Brain microvascular endothelial cell (primary cell): ENCODE data around the gene LMAN2.

ENCODE experiments used
- DNase-seq: peaks from one replicate; pipeline ENCODE4 v3.0.0-alpha.2; 2020
- H3K27ac ChIP-seq: fragments of 250-450 bp; sonication (Bioruptor Pico); 2 replicates; pipeline ENCODE4 v1.5.1; 2020; ENCODE audit warnings: mild to moderate bottlenecking, moderate library complexity
- H3K27me3 ChIP-seq: fragments of 250-450 bp; sonication (Bioruptor Pico); replicated peaks from 2 replicates; pipeline ENCODE4 v1.5.1; 2020; ENCODE audit warnings: mild to moderate bottlenecking
- H3K36me3 ChIP-seq: fragments of 250-450 bp; sonication (Bioruptor Pico); replicated peaks from 2 replicates; pipeline ENCODE4 v1.5.1; 2020; ENCODE audit warnings: mild to moderate bottlenecking
- H3K4me3 ChIP-seq: 2 replicates; pipeline ENCODE4 v1.5.1; 2011; ENCODE audit warnings: low read depth, mild to moderate bottlenecking, control low read depth, low read length, moderate library complexity
- CTCF ChIP-seq: IDR thresholded peaks from 2 replicates; pipeline ENCODE4 v1.5.1; 2011; ENCODE audit warnings: low read depth, mild to moderate bottlenecking, moderate library complexity, low read length, control low read depth, inconsistent platforms; ENCODE audit errors: missing control alignments
- in situ Hi-C: cut with HindIII; loops from 2 replicates; pipeline ENCODE4 v1.10.0; 2017; ENCODE audit warnings: low sequenced_read_pairs, low pct_ligation_motif_present

LMAN2 gene

GRCh38 chr5:177300951-177301350 is 50.5 kb downstream of the LMAN2 start:
- Histone ChIP-seq H3K4me3 (no peak overlapping the region), H3K27me3 (no peaks in the 10 kb centered on the region), H3K36me3 (peaks cover 21% of the 10 kb centered on the region), H3K27ac (no peak overlapping the region)
- in situ Hi-C loops = loop anchor here (25.0 kb wide), 1 partner anchor 136 kb away; the partner anchor contains the start of genes GRK6 and PRR7
- TF ChIP-seq CTCF = no peak
- DNase-seq = no peak

- Histone ChIP-seq H3K36me3 (peaks cover 21% of the 10 kb centered on the region), H3K4me3 (no peak overlapping the region), H3K27me3 (no peaks in the 10 kb centered on the region), H3K27ac (peak overlapping the region; percentile 23)
- peak; percentile 75 for DNase-seq
- in situ Hi-C loops = loop anchor here (25.0 kb wide), 1 partner anchor 137 kb away; the partner anchor contains the start of genes GRK6 and PRR7
- peak; percentile 59 for TF ChIP-seq CTCF
Observed at GRCh38 chr5:177300236-177300880, 51.1 kb downstream of the LMAN2 start.

- no peak overlapping the region for H3K4me3 ChIP-seq
- no peak for TF ChIP-seq CTCF
- H3K27ac ChIP-seq = no peak overlapping the region
- in situ Hi-C loops = loop anchor here (25.0 kb wide), 1 partner anchor 138 kb away; the partner anchor contains the start of genes GRK6 and PRR7
- H3K27me3 ChIP-seq = no peaks in the 10 kb centered on the region
- peaks cover 24% of the 10 kb centered on the region for H3K36me3 ChIP-seq
- no peak for DNase-seq
Observed at GRCh38 chr5:177299697-177300096, 51.8 kb downstream of the LMAN2 start.

- TF ChIP-seq CTCF = no peak
Observed at GRCh38 chr5:177297922-177298321, 53.5 kb downstream of the LMAN2 start.

GRCh38 chr5:177296581-177296980 is 54.9 kb downstream of the LMAN2 start:
- no peak overlapping the region for H3K4me3 ChIP-seq
- H3K27ac ChIP-seq = no peak overlapping the region
- no peak for DNase-seq
- no peaks in the 10 kb centered on the region for H3K27me3 ChIP-seq
- TF ChIP-seq CTCF = no peak
- peaks cover 41% of the 10 kb centered on the region for H3K36me3 ChIP-seq
- in situ Hi-C loops = no loop called here

More at GRCh38 chr5:177297922-177298321, 53.5 kb downstream of the LMAN2 start:
- no peak for DNase-seq
- no peak overlapping the region for H3K4me3 ChIP-seq
- H3K27me3 ChIP-seq = no peaks in the 10 kb centered on the region
- H3K27ac ChIP-seq = no peak overlapping the region
- in situ Hi-C loops = no loop called here
- peaks cover 35% of the 10 kb centered on the region for H3K36me3 ChIP-seq

GRCh38 chr5:177295924-177296323 is 55.5 kb downstream of the LMAN2 start:
- in situ Hi-C loops = no loop called here
- no peak overlapping the region for H3K27ac ChIP-seq

More at GRCh38 chr5:177295924-177296323, 55.5 kb downstream of the LMAN2 start:
- DNase-seq = no peak
- Histone ChIP-seq H3K27me3 (no peaks in the 10 kb centered on the region), H3K36me3 (peaks cover 41% of the 10 kb centered on the region), H3K4me3 (no peak overlapping the region)
- no peak for TF ChIP-seq CTCF
